Tibial nerve (tissue), 4 donors: ENCODE measurements around the gene DDX3X.

Source experiments
- CTCF ChIP-seq, 5 experiments: fragments of 200-600 bp in 3 of 5; fragments of 450-650 bp in 2 of 5; sonication (generic) in 3 of 5; IDR thresholded peaks; one replicate each; pipeline ENCODE4 v1.5.1; 2016 to 2019; ENCODE audit warnings: antibody characterized with exemption in 5 of 5, mild to moderate bottlenecking in 3 of 5, moderate library complexity in 2 of 5
- EP300 ChIP-seq, 2 donors: sonication (generic); formaldehyde crosslinking; IDR thresholded peaks; one replicate each; pipeline ENCODE4 v1.6.1; 2017; ENCODE audit warnings: antibody characterized with exemption in 2 of 2, mild to moderate bottlenecking in 1 of 2
- POLR2A ChIP-seq, 2 donors: fragments of 450-650 bp; IDR thresholded peaks; one replicate each; pipeline ENCODE4 v1.6.1; 2017; ENCODE audit warnings: antibody characterized with exemption in 2 of 2, mild to moderate bottlenecking in 2 of 2, moderate library complexity in 2 of 2

GRCh38 chrX:41409006-41409405 is 75.0 kb downstream of the DDX3X start:
- TF ChIP-seq POLR2A (IDR thresholded peaks at IDR 0.05) (no peak), CTCF (IDR thresholded peaks at IDR 0.05) (no peak), EP300 (IDR thresholded peaks at IDR 0.05) (no peak)
